Effector memory CD8-positive, alpha-beta T cell (primary cell): ENCODE measurements around the gene RAG1.
"Not testable (repeated sequence)": the region's sequence is repeated elsewhere in the genome, so short reads cannot be mapped to it uniquely, and the experiment has no call there.

ENCODE experiments used
- ATAC-seq: fragments of 150-1000 bp; cut with Tn5 transposase; replicated peaks from 2 replicates; pipeline ENCODE4 v1.10.0; 2021; ENCODE audit warnings: mild to moderate bottlenecking, moderate library complexity
- DNase-seq, 3 experiments: peaks; one replicate each; pipeline ENCODE4 v3.0.0; 2021
- H3K27ac Mint-ChIP-seq, 2 donors: one replicate each; pipeline ENCODE4 v1.8.0; 2022; ENCODE audit warnings: mild to moderate bottlenecking in 2 of 2, mixed read lengths in 2 of 2, moderate library complexity in 2 of 2
- H3K27me3 Mint-ChIP-seq, 2 donors: one replicate each; pipeline ENCODE4 v1.8.0; 2022; ENCODE audit warnings: mixed read lengths in 2 of 2
- H3K36me3 Mint-ChIP-seq: one replicate; pipeline ENCODE4 v1.8.0; 2022; ENCODE audit warnings: mild to moderate bottlenecking, moderate library complexity, mixed read lengths; ENCODE audit not compliant: insufficient read depth
- H3K4me1 Mint-ChIP-seq, 2 donors: one replicate each; pipeline ENCODE4 v1.8.0; 2022; ENCODE audit warnings: low read depth in 2 of 2, mixed read lengths in 2 of 2
- H3K4me3 Mint-ChIP-seq, 2 donors: one replicate each; pipeline ENCODE4 v1.8.0; 2022; ENCODE audit warnings: mild to moderate bottlenecking in 2 of 2, mixed read lengths in 2 of 2, moderate library complexity in 2 of 2
- H3K9me3 Mint-ChIP-seq, 2 donors: one replicate each; pipeline ENCODE4 v1.8.0; 2022; ENCODE audit warnings: mixed read lengths in 2 of 2
- total RNA-seq, 9 experiments: gene quantifications; one replicate each; lab custom pipeline; 2026; lab: John Stamatoyannopoulos, UW

RAG1 gene
- total RNA-seq: 0.33 to 3.4 (median 0.67) reads per million in 9 experiments

DNA sequence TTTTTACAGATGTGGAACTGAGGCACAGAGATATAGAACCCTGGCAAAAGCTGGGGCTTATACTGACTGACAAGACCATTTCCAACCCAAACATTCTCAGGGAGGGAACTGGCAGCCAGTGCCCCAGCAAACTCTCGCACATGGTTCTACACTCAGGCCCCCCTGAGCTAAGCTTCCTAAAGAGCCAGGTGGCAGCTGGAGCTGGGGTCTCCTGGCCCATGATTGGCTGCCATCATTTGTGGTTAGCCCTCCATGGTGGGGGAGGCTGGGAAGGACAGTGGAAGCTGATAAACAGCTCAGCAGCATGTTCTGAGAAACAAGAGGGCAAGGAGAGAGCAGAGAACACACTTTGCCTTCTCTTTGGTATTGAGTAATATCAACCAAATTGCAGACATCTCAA, at the start of gene RAG1:
Gene RAG1 (plus strand): TSS at position 314 of the 400 bp plus-strand sequence. CDS start 5,298 bp downstream, outside the sequence.
- no peaks in the 10 kb centered on the region for H3K36me3 Mint-ChIP-seq
- no peak for ATAC-seq
- H3K9me3 Mint-ChIP-seq: no peaks in the 10 kb centered on the region
- H3K27ac Mint-ChIP-seq: no peak within 1 kb of the TSS
- H3K27me3 Mint-ChIP-seq: peaks cover 48 to 62% of the 10 kb centered on the region in 2 donors
- H3K4me3 Mint-ChIP-seq: no peak within 1 kb of the TSS
- no peak for DNase-seq
- peaks cover 4 to 9% of the 10 kb centered on the region in 2 donors for H3K4me1 Mint-ChIP-seq

DNA sequence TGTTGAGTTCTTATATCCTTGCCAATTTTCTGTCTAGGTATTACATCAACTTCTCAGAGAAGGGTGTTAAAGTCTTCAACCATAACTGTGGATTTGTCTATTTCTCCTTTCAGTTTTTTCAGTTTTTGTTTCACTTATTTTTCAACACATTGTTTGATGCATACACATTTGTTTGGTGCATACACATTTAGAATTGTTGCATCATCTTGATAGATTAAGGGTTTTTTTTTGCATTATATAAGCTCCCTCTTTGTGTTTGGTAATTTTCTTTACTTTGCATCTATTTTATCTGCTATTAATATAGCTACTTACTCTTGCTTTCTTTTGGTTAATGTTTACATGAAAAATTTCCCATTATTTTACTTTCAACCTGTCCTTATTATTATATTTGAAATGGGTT, 37.0 kb upstream of the RAG1 start:
- no peak for ATAC-seq
- H3K4me1 Mint-ChIP-seq: no peaks in the 10 kb centered on the region
- no peak overlapping the region for H3K4me3 Mint-ChIP-seq
- peaks cover 3% of the 10 kb centered on the region for H3K36me3 Mint-ChIP-seq
- no peak for DNase-seq
- H3K27ac Mint-ChIP-seq: no peak overlapping the region
- peaks cover 14 to 26% of the 10 kb centered on the region in 2 donors for H3K27me3 Mint-ChIP-seq
- no peaks in the 10 kb centered on the region for H3K9me3 Mint-ChIP-seq

DNA sequence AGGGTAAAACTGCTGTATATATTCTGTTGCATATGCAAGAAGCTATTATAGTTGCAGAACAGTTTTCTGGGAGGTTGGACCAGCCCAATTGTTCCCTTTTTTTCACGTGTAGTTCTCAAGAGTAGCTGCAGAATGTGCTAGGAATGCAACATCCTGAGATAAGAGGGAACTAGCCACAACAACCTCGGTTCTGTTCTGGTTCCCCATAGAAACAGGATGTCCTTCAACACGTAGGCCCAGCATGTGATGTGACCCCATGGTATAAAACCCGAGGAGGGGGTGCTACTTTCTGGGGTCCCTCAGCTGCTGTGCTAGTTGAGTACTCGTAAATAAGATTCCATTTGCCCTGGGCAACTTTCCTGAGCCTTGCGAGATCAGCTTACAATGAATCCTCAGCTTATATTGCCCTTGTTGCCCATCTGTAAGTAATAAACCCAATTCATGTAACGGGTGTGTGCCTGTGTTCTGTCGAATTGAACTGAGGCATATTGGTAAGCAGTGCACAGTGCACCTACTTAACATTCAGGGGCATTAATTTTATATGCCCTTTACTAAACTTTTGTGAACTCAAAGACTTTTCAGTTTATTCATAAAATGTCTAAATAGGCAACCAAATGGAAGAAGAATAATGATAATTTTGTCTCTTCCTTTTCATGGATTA, 34.7 kb upstream of the RAG1 start:
- Mint-ChIP-seq H3K4me1 (no peaks in the 10 kb centered on the region), H3K9me3 (no peaks in the 10 kb centered on the region), H3K27me3 (peaks cover 8 to 12% of the 10 kb centered on the region in 2 donors), H3K36me3 (no peaks in the 10 kb centered on the region), H3K4me3 (no peak overlapping the region), H3K27ac (no peak overlapping the region)
- ATAC-seq (no peak), DNase-seq (no peak)

DNA sequence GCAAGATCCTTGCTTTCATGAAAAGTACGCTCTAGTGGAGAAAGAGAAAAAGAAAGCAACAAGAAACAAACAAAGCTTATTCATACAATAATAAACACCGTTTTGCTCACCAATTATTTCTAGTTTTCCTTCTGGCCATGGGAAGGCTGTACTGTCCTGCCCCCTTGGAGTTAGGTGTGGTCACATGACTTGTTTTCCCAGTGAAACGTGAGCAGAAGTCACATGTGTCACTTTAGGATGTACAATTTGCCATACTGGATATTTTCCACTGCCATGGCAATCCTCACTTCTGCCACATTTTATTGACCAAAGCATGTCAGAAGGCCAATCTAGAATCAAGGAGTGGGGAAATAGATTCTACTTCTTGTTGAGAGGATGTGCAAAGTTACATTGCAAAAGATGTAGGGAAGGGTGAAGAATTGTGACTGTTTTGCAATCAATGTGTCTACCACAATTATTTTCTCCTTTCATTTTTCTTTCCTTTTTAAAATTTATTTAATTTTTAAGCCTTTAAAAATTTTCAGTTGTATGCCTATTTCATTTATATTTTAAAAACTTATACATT, 33.4 kb upstream of the RAG1 start:
- ATAC-seq (no peak), DNase-seq (no peak)
- Mint-ChIP-seq H3K4me3 (no peak overlapping the region), H3K4me1 (no peaks in the 10 kb centered on the region), H3K9me3 (no peaks in the 10 kb centered on the region), H3K36me3 (no peaks in the 10 kb centered on the region), H3K27ac (no peak overlapping the region), H3K27me3 (no peaks in the 10 kb centered on the region)

DNA sequence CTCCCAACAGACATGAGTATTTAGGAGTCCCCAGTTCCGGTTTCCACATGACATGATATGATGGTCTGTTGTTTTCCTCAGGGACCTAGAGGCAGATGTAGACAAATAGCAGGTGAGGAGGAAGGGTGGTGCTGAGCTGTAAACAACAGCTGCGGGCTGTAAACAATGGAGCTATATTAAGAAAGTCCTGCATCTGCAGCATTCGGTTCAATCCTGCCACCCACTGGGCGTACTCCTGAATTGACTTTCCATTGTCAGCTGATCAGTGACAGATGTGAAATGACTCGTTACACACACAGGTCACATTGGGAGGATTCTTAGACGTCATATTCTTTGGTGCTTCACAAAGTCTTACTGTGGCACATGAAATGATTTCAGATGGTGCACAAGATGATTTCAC, 26.8 kb upstream of the RAG1 start:
- Mint-ChIP-seq H3K36me3 (no peaks in the 10 kb centered on the region), H3K4me3 (no peak overlapping the region), H3K27ac (peak overlapping the region in 1 of 2 donors; percentile 38), H3K27me3 (peaks cover 41 to 42% of the 10 kb centered on the region in 2 donors), H3K9me3 (no peaks in the 10 kb centered on the region), H3K4me1 (peaks cover 4 to 12% of the 10 kb centered on the region in 2 donors)
- DNase-seq: peak; percentile 17 to 33 (median 26)
- ATAC-seq: peak; percentile 83

DNA sequence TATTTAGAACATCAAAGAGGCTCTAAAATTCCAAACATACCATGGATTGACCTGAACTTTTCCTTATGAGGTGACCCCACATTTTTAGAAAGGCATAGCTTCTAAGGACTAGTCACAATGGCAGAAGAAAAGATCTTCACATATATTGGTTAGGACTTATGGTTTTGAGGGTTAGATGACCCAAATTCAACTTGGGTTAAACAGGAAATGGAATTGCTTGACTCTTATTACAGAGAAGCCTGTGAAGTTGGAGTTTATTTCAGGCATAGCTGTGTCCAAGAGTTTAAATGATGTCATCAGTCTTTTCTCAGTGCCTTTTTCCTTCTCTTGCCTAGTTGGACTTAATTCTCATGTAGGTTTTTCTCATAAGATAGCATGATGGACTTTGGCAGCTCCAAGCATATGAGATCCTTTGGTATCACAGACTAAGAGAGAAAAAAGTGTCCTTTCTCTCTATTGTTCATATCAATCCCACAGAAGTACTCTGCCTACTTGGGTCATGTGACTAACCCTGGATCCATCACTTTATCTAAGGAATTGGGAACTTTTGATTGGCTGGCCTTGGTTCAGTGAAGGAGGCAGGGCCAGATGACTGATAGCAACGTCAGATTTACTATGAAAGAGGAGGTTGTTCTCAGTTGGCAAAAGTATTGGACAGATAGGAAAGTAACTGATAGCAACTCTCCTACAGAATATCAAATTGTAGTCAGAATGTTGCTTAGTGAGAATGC, 17.3 kb upstream of the RAG1 start:
- no peak for DNase-seq
- Mint-ChIP-seq H3K4me1 (peaks cover 10 to 15% of the 10 kb centered on the region in 2 donors), H3K4me3 (peak overlapping the region in 1 of 2 donors; percentile 33)

DNA sequence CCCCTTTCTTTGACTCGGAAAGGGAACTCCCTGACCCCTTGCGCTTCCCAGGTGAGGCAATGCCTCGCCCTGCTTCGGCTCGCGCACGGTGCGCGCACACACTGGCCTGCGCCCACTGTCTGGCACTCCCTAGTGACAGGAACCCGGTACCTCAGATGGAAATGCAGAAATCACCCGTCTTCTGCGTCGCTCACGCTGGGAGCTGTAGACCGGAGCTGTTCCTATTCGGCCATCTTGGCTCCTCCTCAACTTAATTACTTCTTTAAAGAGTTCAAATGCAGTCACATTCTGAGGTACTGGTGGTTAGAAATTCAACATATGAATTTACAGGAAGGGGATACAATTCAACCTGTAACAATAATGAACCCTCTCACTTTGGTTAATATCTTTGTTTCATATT, 10.4 kb upstream of the RAG1 start:
- not testable (repeated sequence) for H3K9me3 Mint-ChIP-seq, H3K4me3 Mint-ChIP-seq, ATAC-seq, H3K27me3 Mint-ChIP-seq, DNase-seq, H3K36me3 Mint-ChIP-seq
- Mint-ChIP-seq H3K4me1 (peaks cover 12 to 31% of the 10 kb centered on the region in 2 donors), H3K27ac (peak overlapping the region; percentile 56 to 83)

More for the DNA sequence above, 17.3 kb upstream of the RAG1 start:
- peak; percentile 66 for ATAC-seq
- H3K27ac Mint-ChIP-seq: peak overlapping the region in 1 of 2 donors; percentile 17
- no peaks in the 10 kb centered on the region for H3K36me3 Mint-ChIP-seq
- peaks cover 14 to 20% of the 10 kb centered on the region in 2 donors for H3K27me3 Mint-ChIP-seq
- H3K9me3 Mint-ChIP-seq: no peaks in the 10 kb centered on the region

DNA sequence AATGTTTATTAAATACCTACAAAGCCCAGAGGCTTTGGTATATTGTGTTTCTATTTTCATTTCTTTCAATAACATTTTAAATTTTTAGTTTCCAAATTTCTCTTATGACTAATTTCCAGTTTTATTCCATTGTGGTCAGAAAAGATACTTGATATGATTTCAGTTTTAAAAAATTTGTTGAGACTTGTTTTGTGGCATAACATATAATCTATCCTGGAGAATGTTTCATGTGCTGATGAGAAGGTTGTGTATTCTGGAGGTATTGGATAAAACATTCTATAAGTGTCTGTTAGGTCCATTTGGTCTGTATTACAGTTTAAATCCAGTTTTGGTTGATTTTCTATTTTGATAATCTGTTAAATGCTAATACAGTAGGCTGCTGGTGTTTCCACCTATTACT, 9.8 kb upstream of the RAG1 start:
- H3K4me1 Mint-ChIP-seq: peaks cover 12 to 31% of the 10 kb centered on the region in 2 donors
- no peaks in the 10 kb centered on the region for H3K9me3 Mint-ChIP-seq
- peak overlapping the region; percentile 56 to 83 for H3K27ac Mint-ChIP-seq
- ATAC-seq (no peak), DNase-seq (no peak)
- H3K36me3 Mint-ChIP-seq: peaks cover 2% of the 10 kb centered on the region
- no peaks in the 10 kb centered on the region for H3K27me3 Mint-ChIP-seq
- peak overlapping the region; percentile 49 to 66 for H3K4me3 Mint-ChIP-seq

DNA sequence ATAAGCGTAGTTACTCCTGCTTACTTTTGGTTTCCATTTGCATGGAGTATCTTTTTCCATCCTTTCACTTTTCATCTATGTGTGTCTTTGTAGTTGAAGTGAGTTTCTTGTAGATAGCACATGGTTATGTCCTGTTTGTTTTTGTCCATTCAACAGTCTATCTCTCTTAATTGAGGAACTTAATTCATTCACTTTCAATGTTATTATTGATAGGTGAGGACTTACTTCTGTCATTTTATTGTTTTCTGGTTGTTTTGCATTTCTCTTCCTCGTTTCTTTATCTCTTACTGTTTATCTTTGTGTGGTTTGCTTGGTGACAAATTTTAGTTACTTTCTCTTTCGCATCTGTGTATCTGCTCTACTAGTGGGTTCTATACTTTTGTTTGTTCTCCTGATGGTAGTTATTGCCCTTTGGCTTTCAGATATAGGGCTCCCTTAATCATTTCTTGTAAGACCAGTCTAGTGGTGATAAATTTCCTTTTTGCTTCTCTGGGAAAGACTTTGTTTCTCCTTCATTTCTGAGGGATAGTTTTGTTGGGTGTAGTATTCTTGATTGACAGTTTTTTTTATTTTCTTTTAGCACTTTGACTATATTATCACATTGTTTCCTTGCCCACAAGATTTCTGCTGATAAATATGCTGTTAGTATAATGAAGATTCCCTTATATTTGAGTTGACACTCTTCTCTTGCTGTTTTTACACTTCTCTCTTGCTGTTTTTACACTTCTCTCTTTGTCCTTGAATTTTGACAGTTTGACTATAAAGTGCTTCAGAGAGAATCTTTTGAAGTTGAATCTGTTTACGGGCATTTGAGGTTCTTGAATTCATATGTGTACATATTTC, 9.0 kb upstream of the RAG1 start:
- peaks cover 12 to 31% of the 10 kb centered on the region in 2 donors for H3K4me1 Mint-ChIP-seq
- H3K4me3 Mint-ChIP-seq: peak overlapping the region; percentile 49 to 66
- H3K36me3 Mint-ChIP-seq: peaks cover 2% of the 10 kb centered on the region
- no peaks in the 10 kb centered on the region for H3K27me3 Mint-ChIP-seq
- DNase-seq (no peak), ATAC-seq (peak; percentile 94)
- H3K9me3 Mint-ChIP-seq: no peaks in the 10 kb centered on the region
- H3K27ac Mint-ChIP-seq: peak overlapping the region; percentile 56 to 83

DNA sequence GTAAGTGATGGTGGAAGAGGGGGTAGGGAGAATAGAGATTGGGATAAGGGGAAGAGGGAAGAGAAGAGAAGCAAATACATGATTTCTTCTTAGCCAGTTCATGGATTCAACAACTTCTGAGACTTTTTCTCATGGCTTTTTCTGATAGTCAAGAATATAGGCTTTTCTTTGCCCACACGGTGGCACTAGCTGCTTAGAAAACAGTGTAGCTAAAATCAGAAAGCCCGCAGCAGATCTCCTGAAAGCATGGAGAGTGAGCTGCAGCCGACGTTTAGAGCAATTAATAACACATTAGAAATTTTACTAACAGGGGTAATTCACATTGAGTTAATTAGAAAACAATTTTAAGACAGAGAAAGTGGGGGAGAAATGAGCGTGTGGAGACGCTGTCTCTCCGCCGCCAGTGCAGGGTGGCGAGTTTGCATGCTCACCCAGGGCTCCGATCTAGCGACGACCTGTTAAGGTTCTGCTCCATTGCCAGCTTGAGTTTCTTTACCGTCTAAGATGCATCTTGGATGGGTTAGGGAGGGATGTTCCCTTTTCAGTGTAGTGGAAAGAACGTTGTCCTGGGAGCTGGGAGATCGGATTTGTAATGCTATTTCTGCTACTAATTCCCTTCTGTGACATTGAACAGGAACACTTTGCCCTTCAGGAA, 3.3 kb upstream of the RAG1 start:
- peak overlapping the region; percentile 75 to 77 for H3K4me3 Mint-ChIP-seq
- no peaks in the 10 kb centered on the region for H3K9me3 Mint-ChIP-seq
- H3K4me1 Mint-ChIP-seq: peaks cover 11 to 19% of the 10 kb centered on the region in 2 donors
- no peak overlapping the region for H3K27ac Mint-ChIP-seq
- peaks cover 23 to 37% of the 10 kb centered on the region in 2 donors for H3K27me3 Mint-ChIP-seq
- peaks cover 2% of the 10 kb centered on the region for H3K36me3 Mint-ChIP-seq
- ATAC-seq: peak; percentile 80
- peak; percentile 47 to 51 (median 49) for DNase-seq

DNA sequence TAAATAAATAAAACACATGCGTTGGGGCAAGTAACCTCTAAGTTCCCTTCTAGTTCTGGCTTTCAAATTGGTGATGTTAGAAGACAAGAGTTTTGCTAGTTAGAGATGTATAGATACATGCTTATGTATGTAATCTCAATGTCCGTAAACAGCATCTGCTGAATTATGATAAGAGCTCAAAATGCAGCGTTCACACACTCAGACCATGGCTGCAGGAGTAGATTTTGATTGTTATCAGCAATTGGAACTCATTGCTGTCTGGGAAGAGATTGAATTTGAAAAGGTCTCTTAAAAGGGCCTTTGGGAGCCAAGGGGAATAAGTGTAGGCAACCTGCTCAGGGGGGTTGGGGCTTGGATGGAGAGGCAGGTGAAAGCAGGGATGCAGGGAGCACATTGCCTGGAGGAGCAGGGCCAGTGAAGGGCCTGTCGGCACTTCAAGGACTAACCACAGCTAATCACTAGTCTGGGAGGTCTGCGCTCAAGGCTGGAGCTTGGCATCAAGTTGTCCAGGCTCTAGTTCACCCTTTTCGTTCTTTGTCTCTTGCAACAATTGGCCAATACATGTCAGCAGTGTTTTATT, 2.7 kb upstream of the RAG1 start:
- H3K36me3 Mint-ChIP-seq: no peaks in the 10 kb centered on the region
- no peak for DNase-seq
- H3K9me3 Mint-ChIP-seq: no peaks in the 10 kb centered on the region
- ATAC-seq: no peak
- H3K4me1 Mint-ChIP-seq: peaks cover 6 to 12% of the 10 kb centered on the region in 2 donors
- H3K27me3 Mint-ChIP-seq: peaks cover 23 to 37% of the 10 kb centered on the region in 2 donors
- H3K4me3 Mint-ChIP-seq: peak overlapping the region; percentile 75 to 77
- no peak overlapping the region for H3K27ac Mint-ChIP-seq

DNA sequence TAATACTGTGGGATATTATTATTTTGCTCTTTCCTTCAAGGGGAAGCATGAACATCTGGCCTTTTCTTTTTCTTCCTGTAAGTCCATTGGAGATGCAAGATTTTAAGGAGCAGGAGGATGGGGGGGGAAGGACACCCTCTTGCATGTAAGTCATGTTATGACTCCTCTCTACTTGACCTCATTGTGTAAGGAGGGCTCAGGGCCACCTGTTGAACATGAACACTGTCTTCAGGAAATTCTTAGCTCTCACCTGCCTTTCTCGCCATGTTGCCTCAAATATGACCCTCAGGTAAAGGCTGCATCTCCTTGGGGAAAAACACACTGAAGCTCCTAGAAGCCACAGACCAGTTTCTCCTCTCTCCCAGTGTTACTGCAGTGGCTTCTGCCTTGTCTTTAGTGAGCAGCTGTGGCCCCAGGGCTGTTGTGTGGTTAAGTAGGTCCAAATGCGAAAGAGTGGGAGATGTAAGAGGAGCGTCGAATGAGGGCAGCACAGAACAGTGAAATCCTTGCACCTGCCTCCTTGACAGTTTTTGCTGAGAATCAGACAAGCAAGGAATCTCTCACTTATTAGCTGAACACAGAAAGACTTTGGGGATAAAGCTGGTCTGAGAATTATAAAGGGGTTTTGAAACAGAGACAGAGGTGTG, 1.3 kb upstream of the RAG1 start:
- Mint-ChIP-seq H3K27me3 (peaks cover 36 to 51% of the 10 kb centered on the region in 2 donors), H3K4me1 (peaks cover 4 to 9% of the 10 kb centered on the region in 2 donors), H3K27ac (no peak overlapping the region), H3K4me3 (no peak overlapping the region), H3K9me3 (no peaks in the 10 kb centered on the region), H3K36me3 (no peaks in the 10 kb centered on the region)
- no peak for DNase-seq
- no peak for ATAC-seq
